ENCODE measurements around the gene CA9. TPM values are rescaled to one million over a fixed set of nuclear protein-coding genes. Genes with fewer than 3 reads are reported as not detected.
A peak's percentile ranks its signal among the peaks of the same experiment; 100 is the strongest.

Gene CA9
- total RNA-seq, 1 donor from 2014 or later, result 0.04 TPM

- Histone ChIP-seq H3K36me3 (ENCODE audit: control insufficient read depth, insufficient read depth, low read length) (no peaks in the 10 kb centered on the region), H3K27me3 (ENCODE audit: control insufficient read depth, insufficient read depth, low read length) (peaks cover 3% of the 10 kb centered on the region), H3K4me3 (ENCODE audit: low read depth, low read length) (peak overlapping the region; percentile 47)
- DNase-seq (ENCODE audit: low read depth), result no peak
- TF ChIP-seq CTCF (IDR thresholded peaks at IDR 0.05; ENCODE audit: insufficient read depth, low read length, poor library complexity, severe bottlenecking), result no peak
These were observed 2.1 kb downstream of the CA9 start for GRCh38 chr9:35675732-35676392.

GRCh38 chr9:35679091-35679490 lies 5.4 kb downstream of the CA9 start:
- Histone ChIP-seq H3K27me3 (ENCODE audit: control insufficient read depth, insufficient read depth, low read length) (peaks cover 3% of the 10 kb centered on the region), H3K4me3 (ENCODE audit: low read depth, low read length) (no peak overlapping the region), H3K36me3 (ENCODE audit: control insufficient read depth, insufficient read depth, low read length) (peaks cover 2% of the 10 kb centered on the region)
- TF ChIP-seq CTCF (IDR thresholded peaks at IDR 0.05; ENCODE audit: insufficient read depth, low read length, poor library complexity, severe bottlenecking), result no peak
- no peak for DNase-seq (ENCODE audit: low read depth)

- no peak for DNase-seq (ENCODE audit: low read depth)
- H3K27me3 ChIP-seq (ENCODE audit: control insufficient read depth, insufficient read depth, low read length), result peaks cover 3% of the 10 kb centered on the region
- H3K36me3 ChIP-seq (ENCODE audit: control insufficient read depth, insufficient read depth, low read length), result peaks cover 2% of the 10 kb centered on the region
- no peak overlapping the region for H3K4me3 ChIP-seq (ENCODE audit: low read depth, low read length)
- TF ChIP-seq CTCF (IDR thresholded peaks at IDR 0.05; ENCODE audit: insufficient read depth, low read length, poor library complexity, severe bottlenecking), result no peak
These were observed 6.1 kb downstream of the CA9 start for GRCh38 chr9:35679766-35680330.

GRCh38 chr9:35680331-35681105 lies 6.8 kb downstream of the CA9 start:
- Histone ChIP-seq H3K27me3 (ENCODE audit: control insufficient read depth, insufficient read depth, low read length) (peaks cover under 1% of the 10 kb centered on the region), H3K36me3 (ENCODE audit: control insufficient read depth, insufficient read depth, low read length) (peaks cover 2% of the 10 kb centered on the region), H3K4me3 (ENCODE audit: low read depth, low read length) (no peak overlapping the region)
- DNase-seq (ENCODE audit: low read depth), result no peak
- TF ChIP-seq CTCF (IDR thresholded peaks at IDR 0.05; ENCODE audit: insufficient read depth, low read length, poor library complexity, severe bottlenecking), result no peak

- H3K4me3 ChIP-seq (ENCODE audit: low read depth, low read length), result no peak overlapping the region
- TF ChIP-seq CTCF (IDR thresholded peaks at IDR 0.05; ENCODE audit: insufficient read depth, low read length, poor library complexity, severe bottlenecking), result no peak
- H3K36me3 ChIP-seq (ENCODE audit: control insufficient read depth, insufficient read depth, low read length), result peaks cover 2% of the 10 kb centered on the region
- no peaks in the 10 kb centered on the region for H3K27me3 ChIP-seq (ENCODE audit: control insufficient read depth, insufficient read depth, low read length)
- DNase-seq (ENCODE audit: low read depth), result no peak
These were observed 7.7 kb downstream of the CA9 start for GRCh38 chr9:35681341-35682002.

Data from kidney epithelial cell (primary cell).